NCI-H1092 treated with DMSO at 0.1 percent for 48 hours (cell line): ENCODE measurements around the gene EDN3.
"Not testable (repeated sequence)": the region's sequence is repeated elsewhere in the genome, so short reads cannot be mapped to it uniquely, and the experiment has no call there.

Source experiments
- DNase-seq: peaks from one replicate; lab custom pipeline; 2025; lab: John Stamatoyannopoulos, UW

Gene EDN3

DNA sequence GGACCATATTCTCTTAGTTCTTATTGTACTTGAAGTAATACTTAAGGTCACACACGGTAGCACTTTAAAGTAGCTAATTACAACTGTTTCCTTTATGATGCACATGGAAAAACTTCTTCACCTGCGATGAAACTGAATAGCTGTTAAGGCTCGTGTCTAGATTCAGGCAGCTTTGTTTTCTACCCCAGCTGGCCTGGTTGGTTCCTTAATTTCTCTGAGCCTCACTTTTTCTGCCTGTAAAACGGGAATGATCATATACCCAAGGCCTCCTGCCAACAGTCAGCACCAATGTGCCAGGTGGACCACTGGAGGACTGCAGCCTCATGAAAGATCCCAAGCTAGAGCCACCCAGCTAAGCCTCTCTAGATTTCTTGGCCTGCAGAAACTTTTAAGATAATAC is 35.0 kb downstream of the EDN3 start:
- DNase-seq, result no peak

DNA sequence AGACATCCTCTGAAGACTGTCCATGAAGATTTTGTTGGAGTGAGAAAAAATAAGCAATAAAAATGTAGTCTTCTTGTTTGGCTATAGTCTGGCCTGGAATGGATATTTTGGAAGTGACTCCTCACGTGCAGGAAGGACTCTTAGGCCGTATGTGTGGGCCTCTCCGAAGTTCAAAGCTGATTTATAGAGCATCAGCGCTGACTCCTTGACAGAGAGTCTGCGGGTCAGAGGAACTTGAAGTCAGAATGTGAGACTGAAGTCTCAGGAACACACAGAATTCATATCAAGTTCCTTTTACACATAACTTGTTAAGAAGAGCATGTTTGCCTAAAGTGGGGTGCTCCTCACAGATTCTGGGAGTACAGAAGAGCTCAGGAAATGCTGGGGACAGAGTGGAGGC is 36.1 kb downstream of the EDN3 start:
- no peak for DNase-seq

DNA sequence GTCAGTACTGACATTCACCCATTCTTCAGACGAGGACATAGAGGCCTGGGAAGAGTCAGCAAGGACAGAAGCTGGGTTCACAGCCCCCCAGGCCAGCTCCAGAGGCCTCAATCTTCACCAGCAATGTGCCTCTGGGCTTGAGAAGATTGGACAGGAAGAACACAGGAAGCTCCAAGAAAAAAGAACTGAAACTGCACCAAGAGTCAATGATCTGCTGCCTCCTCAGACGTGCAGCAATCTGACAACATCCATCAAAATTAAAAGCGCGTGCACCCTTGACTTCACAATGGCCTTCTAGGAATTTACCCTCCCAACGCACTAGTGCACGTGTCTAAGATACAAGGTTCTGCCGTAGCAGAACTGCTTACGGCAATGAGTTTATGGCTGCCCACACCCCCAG is 38.0 kb downstream of the EDN3 start:
- not testable (repeated sequence) for DNase-seq

DNA sequence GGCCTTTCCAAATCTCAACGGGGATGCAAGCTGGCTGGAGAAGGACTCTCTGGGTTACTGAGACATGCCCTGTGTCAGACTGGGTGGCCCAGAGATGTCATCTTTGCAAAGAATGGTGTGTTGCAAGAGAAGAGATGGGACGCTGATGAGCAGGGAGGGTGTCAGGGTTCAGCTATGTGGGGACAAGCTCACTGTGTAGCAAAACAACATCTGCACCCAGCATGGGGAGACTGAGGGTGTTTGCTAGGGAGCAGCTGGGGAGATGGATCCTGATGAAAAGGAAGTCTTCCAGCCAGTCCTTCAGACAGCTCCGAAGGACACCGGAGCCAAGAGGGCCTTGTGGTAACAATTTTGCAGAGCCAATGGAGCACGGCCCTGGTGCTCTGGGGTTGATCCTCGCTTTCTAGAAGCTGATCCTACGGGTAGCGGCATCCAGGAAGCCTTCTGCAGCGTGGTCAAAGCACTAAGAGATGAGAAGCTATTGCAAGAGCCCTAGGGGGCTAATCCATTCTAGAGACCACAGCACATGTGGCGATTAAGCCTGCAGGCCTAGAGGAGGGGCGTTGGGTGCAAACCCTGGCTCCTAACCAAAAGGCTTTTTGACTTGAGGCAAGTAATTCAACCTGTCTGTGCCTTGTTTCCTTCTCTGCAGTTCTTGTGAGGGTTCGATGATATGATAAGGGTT is 39.9 kb downstream of the EDN3 start:
- DNase-seq, result no peak

DNA sequence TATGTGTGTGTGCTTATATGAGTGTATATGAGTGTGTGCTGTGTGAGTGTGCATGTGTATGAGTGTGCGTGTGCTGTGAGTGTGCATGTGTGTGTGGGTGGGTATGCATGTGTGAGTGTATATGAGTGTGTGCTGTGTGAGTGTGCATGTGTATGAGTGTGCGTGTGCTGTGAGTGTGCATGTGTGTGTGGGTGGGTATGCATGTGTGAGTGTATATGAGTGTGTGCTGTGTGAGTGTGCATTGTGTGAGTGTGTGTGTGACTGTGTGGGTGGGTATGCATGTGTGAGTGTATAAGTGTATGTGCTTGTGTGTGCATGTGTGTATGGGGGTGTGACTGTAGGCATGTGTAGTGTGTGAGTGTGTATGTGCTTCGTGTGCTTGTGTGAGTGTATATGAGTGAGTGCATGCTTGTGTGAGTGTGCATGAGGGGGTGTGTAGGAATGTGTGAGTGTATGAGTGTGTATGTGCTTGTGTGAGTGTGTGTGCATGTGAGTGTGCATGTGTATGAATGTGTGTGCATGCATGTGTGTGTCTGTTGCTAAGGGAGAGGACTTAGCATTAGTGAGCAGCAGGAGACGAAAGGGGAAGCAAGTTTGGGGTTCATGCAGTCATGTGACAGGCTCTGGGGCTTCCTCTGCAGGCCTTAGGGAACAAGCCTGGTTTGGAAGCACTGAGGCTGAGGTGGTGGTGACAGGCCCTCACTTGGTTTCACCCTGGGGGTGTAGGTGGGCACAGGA is 41.0 kb downstream of the EDN3 start:
- DNase-seq, result not testable (repeated sequence)

DNA sequence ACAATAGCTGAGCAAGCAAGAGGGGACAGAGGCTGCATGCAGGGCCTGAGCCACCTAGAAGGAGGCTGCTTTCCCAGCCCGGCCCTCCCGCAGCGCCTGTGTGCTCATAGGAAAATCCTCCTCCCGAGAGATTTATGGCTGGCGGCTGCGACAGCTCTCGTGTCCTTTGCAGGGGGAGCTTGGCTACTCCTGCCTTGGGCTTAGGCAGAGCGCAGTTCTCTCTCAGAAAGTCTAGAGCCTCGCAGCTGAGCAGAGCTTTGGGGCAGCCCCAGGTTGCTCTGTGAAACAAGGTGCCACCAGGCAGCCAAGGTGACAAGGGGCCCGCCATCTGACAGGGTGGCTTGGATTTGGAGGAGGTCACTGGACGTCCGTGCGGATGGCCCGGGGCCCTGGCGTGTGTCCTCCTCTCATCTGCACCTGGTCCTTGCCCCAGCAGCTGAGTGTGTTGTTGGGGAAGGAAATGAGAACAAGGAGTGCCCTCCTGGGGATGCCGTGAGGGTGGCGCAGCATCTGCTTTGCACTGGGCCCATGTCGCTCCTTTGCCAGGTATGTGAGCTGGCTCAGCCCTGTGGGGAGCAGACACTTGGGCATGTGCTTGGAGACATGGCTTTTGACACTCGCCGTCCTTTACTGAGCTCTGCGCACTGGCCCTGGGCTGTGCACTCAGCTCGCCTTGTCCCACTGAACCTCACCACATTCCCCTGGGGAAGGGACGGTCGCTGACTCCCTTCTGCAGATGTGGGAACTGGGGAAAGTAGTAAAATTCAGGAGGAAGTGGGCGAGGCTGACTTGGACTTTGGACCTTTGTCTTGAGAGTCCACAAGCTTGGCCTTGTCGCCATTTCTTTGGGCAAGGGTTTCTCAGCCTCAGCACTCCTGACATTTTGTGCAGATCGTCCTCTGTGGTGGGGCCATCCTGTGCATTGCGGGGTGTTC is 41.9 kb downstream of the EDN3 start:
- DNase-seq, result no peak

DNA sequence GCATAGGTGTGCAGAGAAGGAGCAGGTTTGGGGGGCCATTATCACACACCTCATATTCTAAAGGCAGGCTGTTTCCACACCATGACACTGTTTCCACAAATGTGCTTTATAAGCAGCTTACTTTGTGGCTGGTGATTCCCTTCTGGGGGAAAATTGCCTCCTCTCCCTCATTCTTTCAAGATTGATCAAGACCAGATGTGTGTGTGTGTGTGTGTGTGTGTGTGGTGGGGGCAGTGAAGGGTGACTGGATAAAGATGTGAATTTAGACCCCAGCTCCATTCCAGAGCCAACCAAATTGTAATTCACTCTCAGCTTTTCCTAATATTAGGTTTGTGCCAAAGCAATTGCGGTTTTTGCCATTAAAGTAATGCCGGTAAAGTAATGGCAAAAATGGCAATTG is 45.6 kb downstream of the EDN3 start:
- no peak for DNase-seq

DNA sequence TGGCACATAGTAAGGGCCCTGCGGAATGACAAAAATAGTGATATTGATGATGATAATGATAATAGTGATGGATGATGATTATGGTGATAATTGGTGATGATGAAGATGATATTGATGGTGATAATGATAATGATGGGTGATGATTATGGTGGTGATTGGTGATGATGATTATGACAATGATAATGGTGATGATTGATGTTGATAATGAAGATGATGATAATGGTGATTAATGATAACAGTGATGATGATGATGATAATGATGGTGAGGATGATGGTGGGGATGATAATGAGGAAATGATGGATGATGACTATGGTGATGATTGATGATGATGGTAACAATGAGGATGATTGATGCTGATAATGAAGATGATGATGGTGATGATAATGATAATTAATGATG is 48.9 kb downstream of the EDN3 start:
- DNase-seq, result no peak

DNA sequence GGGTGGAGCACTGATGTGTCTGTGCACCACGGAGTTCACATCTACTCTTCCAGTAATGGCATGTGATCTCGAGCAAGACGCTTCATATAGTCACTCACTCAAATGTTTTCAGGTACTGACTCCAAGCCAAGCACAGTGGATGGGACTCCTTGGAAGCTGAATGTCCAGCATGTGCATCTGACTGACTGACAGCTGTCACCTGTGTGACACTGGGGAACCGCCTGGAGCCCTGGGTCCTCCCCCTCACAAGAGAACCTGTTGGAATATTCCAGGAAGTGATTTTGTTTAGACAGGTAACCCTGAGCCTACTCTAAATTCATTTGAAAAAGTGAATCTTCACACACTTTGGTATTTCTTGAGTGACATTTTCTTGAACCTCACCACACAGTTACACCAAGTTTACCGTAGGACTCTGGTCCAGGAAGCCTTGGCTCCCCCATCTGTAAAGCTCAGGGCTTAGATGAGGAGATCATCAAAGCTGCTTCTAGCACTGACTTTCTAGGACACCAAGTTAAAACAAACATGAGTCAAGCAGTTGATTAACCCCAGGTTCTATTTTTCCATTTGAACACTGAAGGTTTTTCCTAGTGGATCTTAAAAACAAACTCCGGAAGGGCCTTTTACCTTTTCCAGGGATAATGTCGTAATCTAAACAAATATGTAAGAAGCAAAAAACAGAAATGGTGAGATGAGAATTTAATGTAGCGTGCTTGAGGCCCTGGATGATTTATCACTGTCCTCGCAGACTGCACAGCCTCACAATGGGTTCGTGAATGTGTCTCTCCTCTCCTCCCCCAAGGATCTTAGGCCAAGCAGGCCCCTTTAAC is 50.1 kb downstream of the EDN3 start:
- DNase-seq, result no peak

DNA sequence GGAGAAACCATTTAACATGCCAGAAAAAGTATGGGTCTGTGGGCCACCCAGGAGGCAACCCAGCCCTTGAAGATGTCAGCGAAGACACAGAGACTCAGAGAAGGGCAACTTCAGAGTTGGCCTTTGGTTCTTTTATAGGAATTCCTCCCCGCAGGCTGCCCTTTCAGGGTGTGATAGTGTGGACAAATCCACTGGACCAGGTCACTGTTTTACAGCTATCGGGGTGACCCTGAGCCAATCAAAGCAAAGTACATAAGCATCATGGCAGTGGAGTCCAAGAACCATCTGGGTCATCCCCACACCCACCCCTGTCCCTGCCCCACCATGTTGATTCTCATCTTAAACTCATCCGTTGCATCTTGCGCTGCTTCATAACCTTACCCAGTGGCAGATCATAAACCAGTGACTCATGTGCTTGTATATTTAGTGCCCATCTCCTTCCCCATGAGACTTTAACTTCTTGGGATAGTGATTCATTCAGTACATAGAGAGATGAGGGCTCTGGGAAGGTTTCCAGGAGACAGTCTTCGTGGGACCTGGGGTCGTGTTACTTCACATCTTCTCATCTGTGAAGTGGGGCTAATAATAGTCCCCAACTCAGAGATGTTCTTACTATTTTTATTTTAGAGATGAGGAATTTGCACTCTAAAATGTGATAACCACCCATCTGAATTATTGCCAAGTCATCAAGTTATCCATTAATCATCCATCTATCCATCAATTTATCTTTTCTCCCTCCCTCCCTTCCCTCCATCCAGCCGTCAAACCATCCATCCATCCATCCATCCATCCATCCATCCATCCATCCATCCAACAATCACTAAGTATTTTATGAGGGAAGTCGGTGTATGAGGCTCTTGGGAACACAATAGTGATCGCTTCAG is 51.0 kb downstream of the EDN3 start:
- no peak for DNase-seq

DNA sequence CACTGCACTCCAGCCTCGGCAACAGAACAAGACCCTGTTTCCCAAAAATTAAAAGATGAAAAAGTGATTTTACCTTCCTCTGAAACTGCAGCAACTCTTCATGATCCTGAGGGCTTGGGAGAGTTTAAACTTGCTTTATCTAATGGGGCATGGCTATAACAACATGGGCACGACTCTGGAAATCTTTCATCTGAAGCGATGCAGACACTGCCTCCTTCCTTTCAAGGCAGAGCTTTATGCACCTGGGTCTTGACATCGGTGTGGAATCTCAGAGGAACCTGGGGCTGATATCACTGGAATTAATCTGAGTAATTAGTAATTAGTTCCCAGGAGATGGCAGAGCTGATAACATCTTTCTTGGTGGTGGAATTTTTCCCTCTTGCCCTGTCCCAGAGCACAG is 52.1 kb downstream of the EDN3 start:
- no peak for DNase-seq

DNA sequence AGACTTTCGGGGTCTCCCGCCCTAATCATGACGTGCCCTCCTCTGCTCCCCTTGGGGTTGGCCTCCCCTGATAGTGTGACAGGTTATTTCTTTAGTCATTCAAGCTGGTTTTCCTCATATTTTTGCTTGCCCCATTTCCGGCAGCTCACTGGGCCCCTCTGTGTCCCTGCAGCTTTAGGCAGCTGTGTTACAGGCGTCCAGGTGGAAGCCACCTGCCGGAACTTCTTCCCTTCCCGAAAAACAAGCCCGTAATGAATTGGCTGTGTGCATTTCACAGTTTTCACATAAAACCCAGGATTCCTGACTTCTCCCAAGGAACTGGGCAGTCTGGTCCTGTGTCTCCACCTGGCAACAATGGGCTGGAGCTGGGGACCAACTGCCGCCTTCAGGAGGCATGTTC is 52.6 kb downstream of the EDN3 start:
- no peak for DNase-seq

DNA sequence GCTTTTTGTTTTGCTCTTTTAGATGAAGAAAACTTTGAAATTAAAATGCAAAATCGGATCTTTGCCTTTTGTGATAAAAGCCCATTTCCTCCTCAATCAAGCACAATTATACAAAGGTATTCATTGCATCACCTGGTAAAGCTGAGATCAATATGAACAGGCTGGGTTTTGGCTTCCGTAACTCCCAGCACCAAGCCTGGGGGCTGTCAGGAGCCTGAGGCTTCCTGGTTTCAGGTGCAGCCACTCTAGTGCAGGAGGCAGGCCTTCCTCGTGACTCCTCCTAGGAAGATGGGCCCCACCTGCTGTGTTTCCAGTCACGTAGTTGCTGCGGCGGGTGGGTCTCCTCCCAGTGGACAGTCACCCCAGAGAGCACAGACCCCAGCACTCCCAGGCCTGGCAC is 54.0 kb downstream of the EDN3 start:
- no peak for DNase-seq

DNA sequence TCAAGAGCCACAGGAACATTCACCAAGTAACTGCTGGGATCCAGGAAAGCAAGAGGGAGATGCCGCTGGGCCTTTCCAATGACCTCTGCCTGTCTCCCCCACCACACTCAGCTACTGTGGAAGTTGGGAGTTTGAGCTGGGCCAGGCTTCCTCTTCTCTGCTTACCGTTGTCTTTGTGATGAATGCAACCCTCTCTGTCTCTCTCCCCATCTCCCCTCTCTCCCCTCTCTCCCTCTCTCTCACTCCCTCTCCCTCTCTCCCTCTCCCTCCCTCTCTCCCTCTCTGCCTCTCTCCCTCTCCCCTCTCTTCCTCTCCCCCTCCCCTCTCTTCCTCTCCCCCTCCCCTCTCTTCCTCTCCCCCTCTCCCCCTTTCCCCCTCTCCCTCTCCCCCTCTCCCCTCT is 54.8 kb downstream of the EDN3 start:
- no peak for DNase-seq

DNA sequence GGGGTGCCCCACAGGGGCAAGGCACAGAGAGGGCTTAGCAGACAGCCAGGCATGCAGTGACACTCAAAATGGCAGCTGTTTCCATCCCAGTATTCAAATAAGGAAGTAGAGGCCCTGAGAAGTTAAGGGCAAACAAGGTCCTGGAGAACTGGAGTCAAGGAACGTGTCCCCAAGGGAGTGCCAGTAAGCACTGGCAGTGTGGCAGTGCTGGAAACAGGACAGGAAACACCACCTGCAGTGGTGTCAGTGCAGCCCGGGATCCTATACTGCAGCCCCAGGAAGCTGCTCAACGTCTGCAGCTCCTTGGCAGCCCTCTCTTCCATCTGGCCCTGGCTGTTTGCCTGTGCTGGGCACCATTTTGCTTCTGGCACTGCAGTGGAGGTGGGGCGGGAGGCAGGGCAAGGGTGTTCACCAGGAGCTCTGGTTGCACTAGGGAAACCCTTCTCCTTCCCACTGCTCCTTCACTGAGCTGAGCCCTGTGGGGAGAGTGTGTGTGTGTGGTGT is 56.3 kb downstream of the EDN3 start:
- no peak for DNase-seq

DNA sequence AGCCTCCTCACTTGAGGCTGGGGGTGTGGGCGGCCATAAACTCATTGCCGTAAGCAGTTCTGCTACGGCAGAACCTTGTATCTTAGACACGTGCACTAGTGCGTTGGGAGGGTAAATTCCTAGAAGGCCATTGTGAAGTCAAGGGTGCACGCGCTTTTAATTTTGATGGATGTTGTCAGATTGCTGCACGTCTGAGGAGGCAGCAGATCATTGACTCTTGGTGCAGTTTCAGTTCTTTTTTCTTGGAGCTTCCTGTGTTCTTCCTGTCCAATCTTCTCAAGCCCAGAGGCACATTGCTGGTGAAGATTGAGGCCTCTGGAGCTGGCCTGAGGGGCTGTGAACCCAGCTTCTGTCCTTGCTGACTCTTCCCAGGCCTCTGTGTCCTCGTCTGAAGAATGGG is 58.4 kb downstream of the EDN3 start:
- DNase-seq, result not testable (repeated sequence)

DNA sequence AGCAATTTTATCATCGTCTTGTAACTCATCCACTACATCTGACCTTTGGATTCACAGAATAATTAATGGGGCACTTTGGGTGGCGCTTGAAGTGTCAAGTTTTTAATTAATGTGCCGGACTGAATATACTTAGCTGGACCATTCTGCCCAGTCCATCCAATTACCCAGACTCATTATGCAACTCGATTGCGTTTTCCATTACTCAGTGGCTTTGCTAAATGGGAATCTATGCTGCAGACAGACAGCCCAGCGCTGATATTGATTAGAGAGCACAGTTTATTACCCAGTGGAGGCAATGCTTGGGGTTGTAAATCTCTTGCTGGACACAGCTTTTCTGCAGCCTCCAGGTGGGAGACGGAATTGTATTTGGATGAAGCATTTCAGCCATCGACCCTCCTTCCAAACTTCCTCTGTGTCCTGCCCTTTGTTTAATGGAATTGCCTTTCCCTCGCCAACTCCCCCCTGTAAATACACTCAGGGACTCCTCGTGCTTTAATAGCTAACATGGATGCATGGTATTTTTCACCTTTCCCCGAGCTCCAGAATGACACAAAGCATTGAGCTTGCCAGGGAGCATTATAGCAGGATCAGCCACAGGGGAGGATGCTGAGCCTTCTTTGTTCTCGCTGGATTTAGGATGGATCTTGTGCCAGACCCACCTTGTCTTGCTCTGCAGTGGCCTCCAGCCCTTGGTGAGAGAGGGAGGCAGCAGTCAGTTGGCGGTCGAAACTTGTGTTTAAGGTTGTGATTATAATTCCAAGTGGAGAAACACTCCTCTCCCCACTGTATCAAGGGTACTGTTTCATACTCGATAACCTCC is 59.7 kb downstream of the EDN3 start:
- DNase-seq, result no peak

DNA sequence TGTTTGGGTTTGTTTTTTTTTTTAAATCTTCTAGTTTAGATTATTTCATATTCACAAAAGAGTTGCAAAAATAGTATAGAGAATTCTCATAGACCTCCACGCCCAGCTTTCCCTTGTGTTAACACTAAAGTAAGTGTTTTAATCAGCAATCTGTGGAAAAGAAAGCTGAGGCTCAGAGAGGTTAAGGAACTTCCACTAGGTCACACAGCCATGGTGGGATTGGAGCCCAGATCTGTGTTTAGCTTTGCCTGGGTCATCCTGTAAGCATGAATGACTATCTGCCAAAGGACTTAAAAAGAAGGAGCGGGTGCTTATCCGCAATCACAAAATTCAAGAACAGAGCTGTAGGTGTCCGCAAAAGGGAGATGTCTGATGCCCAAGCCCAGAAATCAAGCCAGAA is 60.5 kb downstream of the EDN3 start:
- no peak for DNase-seq

DNA sequence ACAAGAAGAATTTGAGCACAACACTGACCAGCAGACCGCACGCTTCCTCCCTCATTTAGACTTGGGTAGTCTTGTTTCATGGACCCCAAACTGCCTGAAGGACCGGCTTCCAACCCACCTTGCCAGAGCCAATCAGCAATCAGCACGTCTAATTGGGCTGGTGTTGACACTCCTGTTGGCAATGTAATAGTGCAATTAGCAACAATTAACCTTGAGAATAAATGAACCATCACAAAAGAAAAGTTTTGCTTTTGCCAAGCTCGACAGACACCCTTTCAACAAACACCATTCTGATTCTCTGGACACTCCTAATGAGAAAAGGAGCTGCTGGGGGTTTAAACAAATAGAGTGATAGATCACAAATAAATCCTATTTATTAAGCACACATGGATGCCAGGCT is 61.0 kb downstream of the EDN3 start:
- DNase-seq, result no peak

DNA sequence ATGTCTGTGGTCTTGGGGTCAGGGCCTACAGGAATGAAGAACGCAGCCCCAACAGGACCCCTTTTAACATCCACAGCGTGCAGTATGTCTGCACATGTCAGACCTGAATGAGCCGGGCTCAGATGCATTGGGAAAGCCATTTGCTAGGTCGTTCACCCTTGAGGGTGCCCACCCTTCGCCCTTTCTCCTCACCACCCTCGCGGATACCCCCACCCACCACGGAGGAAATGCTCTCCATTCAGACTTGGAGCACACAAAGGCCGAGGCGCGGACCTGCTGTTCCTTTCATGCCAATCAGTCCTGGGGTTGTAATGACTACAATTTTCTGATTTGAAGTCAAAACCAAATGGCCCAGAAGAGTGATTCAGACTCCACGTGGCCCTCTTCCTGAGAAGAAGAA is 62.7 kb downstream of the EDN3 start:
- no peak for DNase-seq
